GM12878 (cell line): ENCODE data around the gene LTB4R. TPM values are rescaled to one million over a fixed set of nuclear protein-coding genes. Genes with fewer than 3 reads are reported as not detected.
"Not testable (repeated sequence)": the region's sequence is repeated elsewhere in the genome, so short reads cannot be mapped to it uniquely, and the experiment has no call there.

ENCODE experiments used
- ATAC-seq: fragments of 200-7000 bp; cut with Tn5 transposase; 3 replicates; pipeline ENCODE4 v1.9.1; 2020; ENCODE audit warnings: mild to moderate bottlenecking, moderate library complexity
- BruUV-seq: library from RNA; stranded (reverse); fragments of 400-500 nt; replicated peaks from 2 replicates; lab custom pipeline; 2021; lab: Mats Ljungman, UMichigan
- CTCF ChIA-PET: fragments of 300-600 bp; sonication (Branson Sonifier 250); formaldehyde crosslinking; extraction: SDS; loops from one replicate; lab custom pipeline; 2021; ENCODE audit warnings: inconsistent platforms; lab: Yijun Ruan, JAX
- POLR2A ChIA-PET: fragments of 350-600 bp; formaldehyde crosslinking; extraction: SDS; loops from one replicate; lab custom pipeline; 2021; ENCODE audit warnings: inconsistent platforms; lab: Charles Lee
- RAD21 ChIA-PET: fragments of 300-600 bp; sonication (Branson Sonifier 250); formaldehyde crosslinking; loops from one replicate; lab custom pipeline; 2023; ENCODE audit warnings: antibody characterized with exemption; ENCODE audit not compliant: unreplicated experiment; lab: Charles Lee
- SMC1A ChIA-PET: fragments of 300-600 bp; sonication (Branson Sonifier 250); formaldehyde crosslinking; loops from one replicate; lab custom pipeline; 2023; ENCODE audit not compliant: unreplicated experiment, uncharacterized antibody; lab: Charles Lee
- DNase-seq: peaks from one replicate; pipeline ENCODE4 v3.0.0-alpha.2; 2011; ENCODE audit warnings: low read depth, low spot score
- FAIRE-seq: peaks from 3 replicates; lab custom pipeline; 2011; peaks lifted over from hg19 to GRCh38; lab: Jason Lieb, UNC
- H2AFZ ChIP-seq: 2 replicates; pipeline ENCODE4 v1.6.0; 2011; ENCODE audit warnings: low read depth, low read length, control low read depth; ENCODE audit not compliant: control insufficient read depth
- H3K27ac ChIP-seq: 2 replicates; pipeline ENCODE4 v1.5.1; 2011; ENCODE audit warnings: control low read depth; ENCODE audit not compliant: control insufficient read depth, insufficient read depth
- H3K27me3 ChIP-seq, 2 experiments: replicated peaks in 1 of 2; 2 replicates each; pipeline versions ENCODE4 v1.6.0 to v1.6.1; 2011; ENCODE audit warnings: low read length in 1 of 2; ENCODE audit not compliant: control insufficient read depth in 2 of 2, insufficient read depth in 2 of 2
- H3K36me3 ChIP-seq, 2 experiments: 2 replicates each; pipeline ENCODE4 v1.5.1; 2011; ENCODE audit warnings: low read length in 1 of 2; ENCODE audit not compliant: control insufficient read depth in 2 of 2, insufficient read depth in 2 of 2
- H3K4me1 ChIP-seq: 2 replicates; pipeline ENCODE4 v1.6.1; 2011; ENCODE audit warnings: mild to moderate bottlenecking, low read length, moderate library complexity, mixed read lengths; ENCODE audit not compliant: control insufficient read depth, insufficient read depth
- H3K4me2 ChIP-seq: 2 replicates; pipeline ENCODE4 v1.6.0; 2011; ENCODE audit warnings: control low read depth; ENCODE audit not compliant: control insufficient read depth, insufficient read depth
- H3K4me3 ChIP-seq: fragments of 200-600 bp; sonication (generic); 2 replicates; pipeline ENCODE4 v1.5.1; 2016
- H3K79me2 ChIP-seq: 2 replicates; pipeline ENCODE4 v1.6.0; 2011; ENCODE audit warnings: low read length; ENCODE audit not compliant: control insufficient read depth, insufficient read depth
- H3K9ac ChIP-seq: 2 replicates; pipeline ENCODE4 v1.8.0; 2011; ENCODE audit warnings: low read length, control low read depth, mixed read lengths; ENCODE audit not compliant: control insufficient read depth, insufficient read depth
- H3K9me3 ChIP-seq: replicated peaks from 3 replicates; pipeline ENCODE4 v1.5.1; 2011; ENCODE audit warnings: mild to moderate bottlenecking, low read length; ENCODE audit not compliant: control insufficient read depth, insufficient read depth
- H4K20me1 ChIP-seq: 2 replicates; pipeline ENCODE4 v1.6.0; 2011; ENCODE audit not compliant: control insufficient read depth, insufficient read depth
- ATF7 ChIP-seq: fragments of 450-650 bp; IDR thresholded peaks from 2 replicates; pipeline ENCODE4 v1.6.1; 2016; ENCODE audit warnings: low read depth, mild to moderate bottlenecking
- CREM ChIP-seq: IDR thresholded peaks from 2 replicates; pipeline ENCODE4 v1.6.1; 2014; ENCODE audit warnings: antibody characterized with exemption, low read depth
- CTCF ChIP-seq, 3 experiments: IDR thresholded peaks in 2 of 3; conservative IDR thresholded peaks in 1 of 3; 2 replicates each; pipeline ENCODE4 v1.5.1; 2011; ENCODE audit warnings: low read depth in 3 of 3, low read length in 3 of 3, mild to moderate bottlenecking in 3 of 3, control low read depth in 2 of 3, moderate library complexity in 2 of 3, inconsistent platforms in 1 of 3, mixed read lengths in 1 of 3; ENCODE audit not compliant: control insufficient read depth in 2 of 3, insufficient read depth in 1 of 3; ENCODE audit errors: extremely low read depth in 1 of 3
- WGBS: methylation state at CpG from one replicate; pipeline ENCODE4 v1.1.6; 2016; ENCODE audit warnings: low lambda C conversion rate; ENCODE audit not compliant: insufficient replicate concordance, insufficient coverage; ENCODE audit errors: missing lambda C conversion rate; 5-methylcytosine and 5-hydroxymethylcytosine counted together
- in situ Hi-C: fragments of 300-500 bp; cut with MboI; formaldehyde crosslinking; loops from 9 replicates; pipeline ENCODE4 v1.14.3; 2018; ENCODE audit warnings: mixed read lengths
- intact Hi-C: fragments of 100-400 bp; cut with micrococcal nuclease; formaldehyde crosslinking; loops from one replicate; pipeline ENCODE4 v1.14.2; 2022; ENCODE audit not compliant: unreplicated experiment
- polyA plus RNA-seq, 11 experiments: library from polyadenylated mRNA; depleted of rRNA in 4 of 11; unstranded in 6 of 11; stranded (reverse) in 5 of 11; fragments of >200 nt; fragmentation: Nextera tagmentation in 4 of 11; fragmentation: Illumina TruSeq in 1 of 11; extraction: Ambion mirVana in 4 of 11; extraction: Trizol in 1 of 11; gene quantifications; 1 replicate in 1 of 11; 2 replicates in 10 of 11; pipeline versions ENCODE4 v1.2.1 to v1.2.3, GENCODE V29; 2011 to 2016; ENCODE audit warnings: inconsistent platforms in 2 of 11, missing spikeins in 2 of 11, low read depth in 1 of 11
- total RNA-seq, 4 experiments: library from RNA; depleted of rRNA in 3 of 4; stranded (reverse); fragments of >200 nt in 3 of 4; fragmentation: Illumina TruSeq in 1 of 4; extraction: Trizol in 1 of 4; gene quantifications; 2 replicates each; pipeline versions ENCODE4 v1.2.1 to v1.2.3, GENCODE V29; 2013 to 2021

LTB4R gene
- total and polyA plus RNA-seq, 10 of the 15 experiments (the other 5 are each of a cell fraction or from before 2014, with no cell fraction given), result 1.2 to 14.0 (median 4.0) TPM

GRCh38 chr14:24327914-24328313 is 16.6 kb downstream of the LTB4R start:
- TF ChIP-seq CREM, result peak; percentile 42; the same call in 1 of the 2 replicates
- TF ChIP-seq ATF7, result peak; percentile 35; the same call in 1 of the 2 replicates
- 0 out of 6 replicates have a peak, but pooled peaks of 2 of the 3 experiments have one; percentile 16 to 42 for TF ChIP-seq CTCF (IDR thresholded peaks at IDR 0.05 in 2 of 3, conservative IDR thresholded peaks at IDR 0.05 in 1 of 3; ENCODE audit: control insufficient read depth in 2 of 3, extremely low read depth in 1 of 3, insufficient read depth in 1 of 3, low read depth in 3 of 3, low read length in 3 of 3)
- H2AFZ ChIP-seq, H4K20me1 ChIP-seq, H3K79me2 ChIP-seq, DNase-seq, H3K9me3 ChIP-seq, H3K27me3 ChIP-seq, BruUV-seq, H3K4me3 ChIP-seq, H3K4me1 ChIP-seq, H3K27ac ChIP-seq, in situ Hi-C loops, H3K9ac ChIP-seq, ATAC-seq, H3K4me2 ChIP-seq, FAIRE-seq, H3K36me3 ChIP-seq: not testable (repeated sequence)
- ChIA-PET RAD21 (interaction anchor here (1.1 to 3.9 kb wide), 4 partner anchors 17 to 104 kb away, joined by 3 to 26 read pairs (median 4); partner anchors contain the start of gene TINF2), CTCF (interaction anchor here (0.8 to 16.6 kb wide), 7 partner anchors 11 to 112 kb away, joined by 3 to 452 read pairs (median 11); partner anchors contain the start of genes CBLN3, CIDEB, KHNYN and LTB4R), POLR2A (interaction anchor here (0.9 to 1.4 kb wide), 2 partner anchors 15 to 38 kb away, joined by 4 read pairs; no protein-coding TSS in a partner anchor), SMC1A (interaction anchor here (0.7 to 2.1 kb wide), 4 partner anchors 104 to 220 kb away, joined by 3 to 11 read pairs (median 4); no protein-coding TSS in a partner anchor)
- 2% methylated on average over 9 of the region's 9 CpGs for WGBS
- intact Hi-C loops, result loop anchor here (1.0 kb wide), 2 partner anchors 103 to 108 kb away; no protein-coding TSS in a partner anchor
